Effector memory CD4-positive, alpha-beta T cell (primary cell): ENCODE measurements around the gene CRY1.

ENCODE experiments used
- DNase-seq, 3 donors: peaks; one replicate each; pipeline ENCODE4 v3.0.0-alpha.2; 2020
- H3K27ac ChIP-seq: 2 replicates; pipeline ENCODE4 v1.7.0; 2013; ENCODE audit warnings: mild to moderate bottlenecking, low read length, moderate library complexity; ENCODE audit not compliant: insufficient read depth, poor library complexity, severe bottlenecking
- H3K27me3 ChIP-seq: replicated peaks from 2 replicates; pipeline ENCODE4 v1.7.0; 2013; ENCODE audit warnings: mild to moderate bottlenecking, low read length; ENCODE audit not compliant: insufficient read depth, control insufficient read depth, poor library complexity, severe bottlenecking
- H3K36me3 ChIP-seq: 2 replicates; pipeline ENCODE4 v1.7.0; 2013; ENCODE audit warnings: mild to moderate bottlenecking, low read length, moderate library complexity; ENCODE audit not compliant: control insufficient read depth, insufficient read depth
- H3K4me1 ChIP-seq: 2 replicates; pipeline ENCODE4 v1.7.0; 2013; ENCODE audit warnings: low read length, mild to moderate bottlenecking; ENCODE audit not compliant: control insufficient read depth, insufficient read depth, poor library complexity, severe bottlenecking
- H3K4me3 ChIP-seq: 2 replicates; pipeline ENCODE4 v1.7.0; 2013; ENCODE audit warnings: low read length, low read depth, mild to moderate bottlenecking; ENCODE audit not compliant: insufficient read depth, poor library complexity, severe bottlenecking
- H3K9me3 ChIP-seq: 2 replicates; pipeline ENCODE4 v1.7.0; 2013; ENCODE audit warnings: mild to moderate bottlenecking, low read length, moderate library complexity; ENCODE audit not compliant: control insufficient read depth

Gene CRY1

GRCh38 chr12:107127482-107128430 is 34.4 kb upstream of the CRY1 start:
- no peaks in the 10 kb centered on the region for H3K9me3 ChIP-seq
- H3K4me3 ChIP-seq: no peak overlapping the region
- no peaks in the 10 kb centered on the region for H3K27me3 ChIP-seq
- H3K4me1 ChIP-seq: no peaks in the 10 kb centered on the region
- H3K36me3 ChIP-seq: no peaks in the 10 kb centered on the region
- DNase-seq: no peak
- H3K27ac ChIP-seq: no peak overlapping the region

- no peaks in the 10 kb centered on the region for H3K9me3 ChIP-seq
- DNase-seq: no peak
- H3K36me3 ChIP-seq: no peaks in the 10 kb centered on the region
- no peak overlapping the region for H3K4me3 ChIP-seq
- H3K4me1 ChIP-seq: no peaks in the 10 kb centered on the region
- H3K27me3 ChIP-seq: no peaks in the 10 kb centered on the region
- H3K27ac ChIP-seq: no peak overlapping the region
Observed at GRCh38 chr12:107126796-107127481, 33.6 kb upstream of the CRY1 start.

- Histone ChIP-seq H3K9me3 (no peaks in the 10 kb centered on the region), H3K4me1 (no peaks in the 10 kb centered on the region), H3K27ac (no peak overlapping the region), H3K27me3 (no peaks in the 10 kb centered on the region), H3K36me3 (no peaks in the 10 kb centered on the region), H3K4me3 (no peak overlapping the region)
- DNase-seq: no peak
Observed at GRCh38 chr12:107125833-107126232, 32.5 kb upstream of the CRY1 start.

- Histone ChIP-seq H3K9me3 (no peaks in the 10 kb centered on the region), H3K4me1 (no peaks in the 10 kb centered on the region), H3K27me3 (no peaks in the 10 kb centered on the region), H3K36me3 (no peaks in the 10 kb centered on the region), H3K27ac (no peak overlapping the region), H3K4me3 (no peak overlapping the region)
- DNase-seq: no peak
Observed at GRCh38 chr12:107122452-107122958, 29.2 kb upstream of the CRY1 start.

- Histone ChIP-seq H3K27ac (no peak overlapping the region), H3K9me3 (no peaks in the 10 kb centered on the region), H3K4me3 (no peak overlapping the region), H3K27me3 (no peaks in the 10 kb centered on the region), H3K4me1 (no peaks in the 10 kb centered on the region), H3K36me3 (no peaks in the 10 kb centered on the region)
- DNase-seq: no peak
Observed at GRCh38 chr12:107119091-107119490, 25.7 kb upstream of the CRY1 start.

- no peaks in the 10 kb centered on the region for H3K27me3 ChIP-seq
- H3K4me1 ChIP-seq: no peaks in the 10 kb centered on the region
- no peaks in the 10 kb centered on the region for H3K36me3 ChIP-seq
- no peak overlapping the region for H3K27ac ChIP-seq
- no peak overlapping the region for H3K4me3 ChIP-seq
- no peaks in the 10 kb centered on the region for H3K9me3 ChIP-seq
- no peak for DNase-seq
Observed at GRCh38 chr12:107118624-107119023, 25.3 kb upstream of the CRY1 start.

- H3K36me3 ChIP-seq: no peaks in the 10 kb centered on the region
- no peak overlapping the region for H3K27ac ChIP-seq
- no peaks in the 10 kb centered on the region for H3K27me3 ChIP-seq
- H3K4me1 ChIP-seq: no peaks in the 10 kb centered on the region
- no peak overlapping the region for H3K4me3 ChIP-seq
- no peak for DNase-seq
- no peaks in the 10 kb centered on the region for H3K9me3 ChIP-seq
Observed at GRCh38 chr12:107115119-107115518, 21.8 kb upstream of the CRY1 start.

- H3K27me3 ChIP-seq: no peaks in the 10 kb centered on the region
- no peaks in the 10 kb centered on the region for H3K4me1 ChIP-seq
- H3K36me3 ChIP-seq: no peaks in the 10 kb centered on the region
- no peaks in the 10 kb centered on the region for H3K9me3 ChIP-seq
- no peak for DNase-seq
- H3K4me3 ChIP-seq: no peak overlapping the region
- no peak overlapping the region for H3K27ac ChIP-seq
Observed at GRCh38 chr12:107111314-107111713, 18.0 kb upstream of the CRY1 start.

- DNase-seq: no peak
Observed at GRCh38 chr12:107109726-107110719, 16.7 kb upstream of the CRY1 start.

More at GRCh38 chr12:107109726-107110719, 16.7 kb upstream of the CRY1 start:
- H3K4me1 ChIP-seq: no peaks in the 10 kb centered on the region
- H3K4me3 ChIP-seq: no peak overlapping the region
- H3K27ac ChIP-seq: no peak overlapping the region
- H3K9me3 ChIP-seq: no peaks in the 10 kb centered on the region
- no peaks in the 10 kb centered on the region for H3K36me3 ChIP-seq
- H3K27me3 ChIP-seq: no peaks in the 10 kb centered on the region
